Vagina (tissue), 2 donors: ENCODE data around the gene ECT2L. TPM values are rescaled to one million over a fixed set of nuclear protein-coding genes. Genes with fewer than 3 reads are reported as not detected.
A peak's percentile ranks its signal among the peaks of the same experiment; 100 is the strongest.

Experiments
- DNase-seq, 2 donors: peaks; one replicate each; pipeline ENCODE4 v3.0.0-alpha.2; 2017; ENCODE audit errors: extremely low spot score in 2 of 2
- H3K27ac ChIP-seq: fragments of 200-600 bp; sonication (generic); one replicate; pipeline ENCODE4 v1.5.1; 2019
- H3K27me3 ChIP-seq: fragments of 200-600 bp; sonication (generic); one replicate; pipeline ENCODE4 v1.5.1; 2019
- H3K36me3 ChIP-seq, 2 donors: fragments of 200-600 bp; sonication (generic); one replicate each; pipeline ENCODE4 v1.5.1; 2017 to 2019
- H3K4me1 ChIP-seq: fragments of 200-600 bp; sonication (generic); one replicate; pipeline ENCODE4 v1.5.1; 2019
- H3K4me3 ChIP-seq, 2 donors: fragments of 200-600 bp; sonication (generic); 1 replicate in 1 of 2; 2 replicates in 1 of 2; pipeline ENCODE4 v1.5.1; 2016 to 2019
- H3K9me3 ChIP-seq: fragments of 200-600 bp; sonication (generic); one replicate; pipeline ENCODE4 v1.5.1; 2019
- POLR2A ChIP-seq, 2 donors: fragments of 450-650 bp; IDR thresholded peaks; one replicate each; pipeline ENCODE4 v1.6.1; 2017; ENCODE audit warnings: antibody characterized with exemption in 2 of 2, mild to moderate bottlenecking in 2 of 2, moderate library complexity in 2 of 2
- POLR2AphosphoS5 ChIP-seq, 2 donors: sonication (generic); formaldehyde crosslinking; IDR thresholded peaks; one replicate each; pipeline ENCODE4 v1.9.0; 2017; ENCODE audit warnings: antibody characterized with exemption in 2 of 2, mild to moderate bottlenecking in 2 of 2, low read depth in 1 of 2; ENCODE audit not compliant: insufficient read depth in 1 of 2
- intact Hi-C: fragments of 100-400 bp; cut with DNase I; formaldehyde crosslinking; loops from one replicate; pipeline ENCODE4 v1.15.1; 2023
- total RNA-seq: library from RNA; depleted of rRNA; stranded (reverse); fragments of >200 nt; gene quantifications from one replicate; pipeline ENCODE4 v1.2.3, GENCODE V29; 2016
- TF ChIP-seq, protein P1 (sequence below), 3 experiments: fragments of 450-650 bp in 2 of 3; fragments of 200-600 bp in 1 of 3; sonication (generic) in 1 of 3; IDR thresholded peaks; one replicate each; pipeline ENCODE4 v1.5.1; 2017 to 2019; ENCODE audit warnings: antibody characterized with exemption in 3 of 3, mild to moderate bottlenecking in 2 of 3, moderate library complexity in 2 of 3

ECT2L gene
- total RNA-seq, 1 donor from 2014 or later = not detected

DNA sequence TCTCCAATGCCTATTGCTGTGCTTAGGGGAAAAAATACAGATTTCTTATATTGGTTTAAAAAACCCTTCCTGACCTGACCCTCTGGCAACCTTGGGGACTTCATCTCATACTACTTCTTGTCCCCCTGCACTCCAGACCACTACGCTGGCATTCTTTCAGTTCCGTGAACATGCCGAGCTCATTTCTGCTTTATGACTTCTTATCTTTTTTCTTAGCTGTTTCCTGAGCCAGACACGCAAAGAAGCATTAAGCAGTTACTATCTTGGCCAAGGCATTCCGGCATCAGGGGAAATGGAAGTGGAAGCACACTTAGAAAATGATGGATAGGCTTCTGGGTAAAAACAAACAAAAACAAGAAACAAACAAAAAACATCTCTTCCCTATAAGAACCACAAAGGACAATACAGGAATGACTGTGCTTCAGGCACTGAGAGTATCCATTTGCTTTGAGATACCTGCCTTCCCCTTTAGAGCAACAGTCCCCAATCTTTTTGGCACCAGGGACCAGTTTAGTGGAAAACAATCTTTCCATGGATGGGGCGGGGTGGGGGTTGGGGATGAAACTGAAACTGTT, 26.7 kb upstream of the ECT2L start:
- Histone ChIP-seq H3K4me1 (peaks cover 11% of the 10 kb centered on the region), H3K9me3 (no peaks in the 10 kb centered on the region), H3K36me3 (no peaks in the 10 kb centered on the region), H3K27me3 (no peaks in the 10 kb centered on the region), H3K4me3 (no peak overlapping the region), H3K27ac (no peak overlapping the region)
- no peak for TF ChIP-seq POLR2AphosphoS5 (IDR thresholded peaks at IDR 0.05; ENCODE audit: insufficient read depth in 1 of 2, low read depth in 1 of 2)
- TF ChIP-seq, protein P1, sequence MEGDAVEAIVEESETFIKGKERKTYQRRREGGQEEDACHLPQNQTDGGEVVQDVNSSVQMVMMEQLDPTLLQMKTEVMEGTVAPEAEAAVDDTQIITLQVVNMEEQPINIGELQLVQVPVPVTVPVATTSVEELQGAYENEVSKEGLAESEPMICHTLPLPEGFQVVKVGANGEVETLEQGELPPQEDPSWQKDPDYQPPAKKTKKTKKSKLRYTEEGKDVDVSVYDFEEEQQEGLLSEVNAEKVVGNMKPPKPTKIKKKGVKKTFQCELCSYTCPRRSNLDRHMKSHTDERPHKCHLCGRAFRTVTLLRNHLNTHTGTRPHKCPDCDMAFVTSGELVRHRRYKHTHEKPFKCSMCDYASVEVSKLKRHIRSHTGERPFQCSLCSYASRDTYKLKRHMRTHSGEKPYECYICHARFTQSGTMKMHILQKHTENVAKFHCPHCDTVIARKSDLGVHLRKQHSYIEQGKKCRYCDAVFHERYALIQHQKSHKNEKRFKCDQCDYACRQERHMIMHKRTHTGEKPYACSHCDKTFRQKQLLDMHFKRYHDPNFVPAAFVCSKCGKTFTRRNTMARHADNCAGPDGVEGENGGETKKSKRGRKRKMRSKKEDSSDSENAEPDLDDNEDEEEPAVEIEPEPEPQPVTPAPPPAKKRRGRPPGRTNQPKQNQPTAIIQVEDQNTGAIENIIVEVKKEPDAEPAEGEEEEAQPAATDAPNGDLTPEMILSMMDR (IDR thresholded peaks at IDR 0.05) = no peak
- TF ChIP-seq POLR2A (IDR thresholded peaks at IDR 0.05) = no peak
- no peak for DNase-seq
- intact Hi-C loops = loop anchor here (5.0 kb wide), 1 partner anchor 182 kb away; no protein-coding TSS in a partner anchor

DNA sequence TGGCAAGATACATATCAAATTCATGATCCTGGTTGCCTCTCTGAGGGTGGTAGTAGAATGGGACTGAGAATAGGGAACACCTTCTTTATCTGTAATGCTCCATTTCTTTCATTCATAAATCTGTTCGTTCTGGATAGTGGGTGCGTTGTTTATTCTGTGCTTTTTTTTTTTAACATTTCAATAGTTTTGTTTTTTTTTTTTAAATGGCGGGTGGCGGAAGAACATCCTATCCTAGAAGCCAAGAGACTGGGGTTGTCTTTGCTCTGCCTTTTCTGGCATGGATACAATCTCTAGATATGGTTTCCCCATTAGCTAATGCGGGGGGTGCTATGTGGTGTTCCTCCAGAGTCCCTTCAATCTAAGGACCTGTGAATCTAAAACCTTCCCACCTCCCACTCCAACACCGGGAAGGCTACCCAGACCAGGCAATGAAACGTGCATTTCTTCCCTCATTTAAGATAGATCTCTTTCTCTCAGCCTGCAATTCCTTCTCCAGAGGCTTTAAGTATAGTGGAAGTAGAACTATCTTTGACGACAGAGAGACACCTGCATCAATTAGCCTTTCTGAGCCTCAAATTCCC, 23.2 kb upstream of the ECT2L start:
- DNase-seq = no peak
- H3K27me3 ChIP-seq = no peaks in the 10 kb centered on the region
- intact Hi-C loops = no loop called here
- peak overlapping the region; percentile 98 for H3K27ac ChIP-seq
- no peak for TF ChIP-seq POLR2AphosphoS5 (IDR thresholded peaks at IDR 0.05; ENCODE audit: insufficient read depth in 1 of 2, low read depth in 1 of 2)
- no peak for TF ChIP-seq POLR2A (IDR thresholded peaks at IDR 0.05)
- TF ChIP-seq, protein P1 (IDR thresholded peaks at IDR 0.05) = no peak
- peaks cover 26% of the 10 kb centered on the region for H3K4me1 ChIP-seq
- no peaks in the 10 kb centered on the region for H3K9me3 ChIP-seq
- peak overlapping the region; percentile 72 to 89 for H3K4me3 ChIP-seq
- H3K36me3 ChIP-seq = peaks cover 0 to 9% of the 10 kb centered on the region in 2 donors

DNA sequence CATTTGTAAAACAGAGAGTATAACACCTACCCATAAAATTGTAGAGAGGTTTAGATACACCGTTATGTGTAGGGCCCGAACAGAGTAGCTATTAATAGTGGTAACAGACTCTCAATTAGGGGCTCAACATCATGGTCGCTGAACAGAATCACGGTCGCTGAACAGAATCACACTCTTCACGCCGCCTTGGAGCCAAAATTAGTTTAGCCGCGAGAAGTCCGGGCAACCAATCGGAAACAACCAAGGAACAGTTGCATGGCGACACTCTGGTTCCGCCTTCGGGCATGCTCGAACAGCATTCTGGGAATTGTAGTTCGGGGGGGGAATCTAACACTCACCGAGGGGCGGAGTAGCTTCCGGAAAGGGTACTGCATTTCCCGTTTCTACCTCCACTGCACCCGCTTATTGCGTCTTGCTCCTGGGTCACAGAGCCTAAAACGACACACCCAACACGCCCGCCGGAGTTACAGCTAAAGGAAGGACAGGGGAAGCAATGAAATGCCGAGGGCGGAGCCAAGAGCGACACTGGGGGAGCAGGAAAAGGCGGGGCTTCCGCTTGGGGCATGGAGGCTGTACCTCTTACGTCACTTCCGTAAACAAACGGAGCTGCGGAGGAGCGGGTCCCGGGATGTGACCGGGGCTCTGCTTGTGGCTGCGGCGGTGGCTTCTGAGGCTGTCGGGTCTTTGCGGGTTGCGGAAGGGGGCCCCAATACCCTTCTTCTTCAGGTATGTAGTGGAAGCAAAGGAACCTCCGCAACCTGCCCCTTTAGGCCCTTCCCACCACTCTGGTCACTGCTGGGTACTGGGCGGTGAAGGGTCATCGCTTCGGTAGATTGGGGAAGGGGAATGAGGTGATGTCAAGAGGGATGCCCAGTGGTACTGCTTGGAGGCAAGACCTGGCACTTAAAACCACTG, 22.5 kb upstream of the ECT2L start, which contains the start of gene CCDC28A:
Gene CCDC28A, plus strand, starts transcription at position 593 of the 915 bp plus-strand sequence. CDS start 2,352 bp downstream, outside the sequence.
- Histone ChIP-seq H3K4me1 (peaks cover 26% of the 10 kb centered on the region), H3K9me3 (no peaks in the 10 kb centered on the region), H3K27ac (peak within 1 kb of the TSS; percentile 98), H3K36me3 (peaks cover 0 to 9% of the 10 kb centered on the region in 2 donors), H3K27me3 (no peaks in the 10 kb centered on the region), H3K4me3 (peak within 1 kb of the TSS; percentile 72 to 89)
- peak; percentile 97 to 98 for DNase-seq
- intact Hi-C loops = no loop called here
- TF ChIP-seq POLR2AphosphoS5 (IDR thresholded peaks at IDR 0.05; ENCODE audit: insufficient read depth in 1 of 2, low read depth in 1 of 2) = peak; percentile 84 to 89
- peak in 1 of 2 donors; percentile 9 for TF ChIP-seq POLR2A (IDR thresholded peaks at IDR 0.05)
- TF ChIP-seq, protein P1 (IDR thresholded peaks at IDR 0.05) = peak in 1 of 3 experiments; percentile 14

DNA sequence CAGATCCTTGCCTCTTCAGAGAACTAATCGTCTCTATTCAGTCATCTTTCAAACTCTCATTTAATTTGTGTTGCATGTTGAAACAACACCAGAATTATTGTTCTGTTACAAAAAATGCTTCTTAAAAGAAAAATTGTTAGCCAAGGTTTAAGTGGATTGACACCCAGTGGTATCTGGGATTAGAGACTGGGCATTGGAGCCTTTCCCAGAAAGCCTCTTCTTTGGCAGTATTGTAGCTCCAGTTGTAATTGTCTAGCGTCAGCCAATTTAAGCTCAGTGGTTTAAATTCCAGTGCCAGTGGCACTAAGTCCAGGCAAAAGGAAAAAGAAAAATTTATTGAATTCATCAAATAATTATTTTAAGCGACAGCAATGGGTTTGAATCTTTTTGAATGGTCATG, 21.5 kb upstream of the ECT2L start:
- Histone ChIP-seq H3K9me3 (no peaks in the 10 kb centered on the region), H3K27ac (no peak overlapping the region), H3K4me1 (peaks cover 26% of the 10 kb centered on the region), H3K36me3 (peaks cover 0 to 9% of the 10 kb centered on the region in 2 donors), H3K27me3 (no peaks in the 10 kb centered on the region), H3K4me3 (peak overlapping the region; percentile 72 to 89)
- intact Hi-C loops = no loop called here
- DNase-seq = no peak
- no peak for TF ChIP-seq POLR2AphosphoS5 (IDR thresholded peaks at IDR 0.05; ENCODE audit: insufficient read depth in 1 of 2, low read depth in 1 of 2)
- TF ChIP-seq, protein P1 (IDR thresholded peaks at IDR 0.05) = no peak
- TF ChIP-seq POLR2A (IDR thresholded peaks at IDR 0.05) = no peak
